Kidney glomerular epithelial cell (primary cell): ENCODE measurements around the gene TET3.

Experiments used
- DNase-seq: peaks from one replicate; lab custom pipeline; 2025; lab: John Stamatoyannopoulos, UW

Gene TET3

DNA sequence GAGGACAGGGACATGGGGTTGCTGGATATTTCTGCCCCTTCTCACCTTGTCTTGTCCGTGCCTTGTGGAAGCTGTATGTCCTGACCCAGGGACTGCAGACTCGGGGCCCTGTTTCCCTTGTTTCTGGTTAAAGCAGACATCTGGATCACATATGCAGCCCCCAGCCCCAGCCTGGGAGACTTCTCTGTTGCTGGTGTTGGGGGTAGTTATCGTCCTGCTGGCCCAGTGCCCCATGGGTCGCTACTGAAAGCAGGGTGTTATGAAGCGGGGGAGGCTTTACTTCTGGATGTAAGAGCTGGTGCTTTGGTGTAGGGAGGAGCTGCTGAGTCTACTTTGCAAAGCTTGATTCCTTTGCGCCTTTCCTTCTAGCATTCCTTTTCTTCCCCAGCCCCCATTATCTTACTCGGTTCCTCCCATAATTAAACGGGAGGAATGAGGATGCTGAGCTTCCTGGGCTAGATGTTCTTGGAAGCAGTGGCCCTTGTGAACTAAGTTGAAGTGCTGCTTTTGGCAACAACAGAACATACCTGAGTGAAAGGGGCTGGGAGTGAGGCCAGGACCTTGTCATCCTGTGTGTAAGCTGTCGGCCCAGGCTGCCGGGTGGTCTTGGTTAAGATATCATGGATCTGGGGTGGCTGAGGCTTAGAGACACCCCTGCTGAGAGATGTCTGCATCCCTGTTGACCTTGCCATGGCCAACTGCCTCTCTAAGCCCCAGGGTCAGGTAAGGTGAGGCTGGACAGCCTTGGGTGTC lies 3.4 kb downstream of the TET3 start:
- DNase-seq: no peak

DNA sequence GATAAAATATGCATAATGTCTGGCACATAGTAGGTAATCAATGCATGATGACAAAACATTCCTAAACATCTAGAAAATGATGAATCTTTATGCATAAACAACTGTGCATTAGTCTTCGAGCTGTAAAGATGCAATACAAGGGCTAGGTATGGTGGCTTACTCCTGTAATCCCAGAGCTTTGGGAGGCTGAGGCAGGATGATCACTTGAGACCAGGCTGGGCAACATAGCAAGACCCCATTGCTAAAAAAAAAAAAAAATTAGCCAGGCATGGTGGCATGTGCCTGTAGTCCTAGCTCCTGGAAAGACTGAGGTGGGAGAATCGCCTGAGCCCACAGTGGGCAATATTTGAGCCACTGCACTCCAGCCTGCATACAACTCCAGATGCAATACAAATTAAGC lies 5.3 kb downstream of the TET3 start:
- no peak for DNase-seq

DNA sequence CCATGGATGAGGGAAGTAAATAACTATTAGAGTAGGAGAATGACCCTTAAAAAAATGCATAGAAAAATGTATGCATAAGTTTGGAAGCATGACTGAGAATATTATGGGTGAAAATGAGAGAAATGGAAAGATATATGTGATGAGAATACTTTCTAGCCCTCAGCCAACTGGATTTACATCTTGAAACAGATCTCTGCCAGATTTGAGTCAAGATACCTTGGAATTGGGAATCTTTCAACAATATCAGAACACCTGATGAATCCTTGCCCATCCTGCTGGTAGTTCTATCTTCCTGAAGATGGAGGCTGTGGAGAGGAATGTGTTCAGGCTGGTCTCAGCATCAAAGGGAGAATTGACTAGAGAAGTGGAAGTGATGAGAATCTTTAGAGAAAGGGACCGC lies 5.8 kb downstream of the TET3 start:
- no peak for DNase-seq

DNA sequence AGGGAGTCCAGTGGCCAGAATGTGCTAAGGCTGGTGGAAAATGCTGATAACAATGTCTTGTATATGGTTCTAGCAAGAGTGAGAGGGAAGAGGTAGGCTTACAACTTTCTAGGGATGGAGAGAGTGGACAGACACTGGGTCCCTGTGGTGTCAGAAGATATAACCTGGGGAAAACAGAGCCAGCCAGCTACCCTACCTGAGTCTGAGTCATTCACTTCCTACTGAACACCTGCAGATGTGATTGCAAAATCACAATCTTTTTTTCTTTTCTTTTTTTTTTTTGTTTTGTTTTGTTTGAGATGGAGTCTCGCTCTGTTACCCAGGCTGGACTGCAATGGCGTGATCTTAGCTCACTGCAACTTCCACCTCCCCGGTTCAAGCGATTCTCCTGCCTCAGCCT lies 7.3 kb downstream of the TET3 start:
- DNase-seq: no peak

DNA sequence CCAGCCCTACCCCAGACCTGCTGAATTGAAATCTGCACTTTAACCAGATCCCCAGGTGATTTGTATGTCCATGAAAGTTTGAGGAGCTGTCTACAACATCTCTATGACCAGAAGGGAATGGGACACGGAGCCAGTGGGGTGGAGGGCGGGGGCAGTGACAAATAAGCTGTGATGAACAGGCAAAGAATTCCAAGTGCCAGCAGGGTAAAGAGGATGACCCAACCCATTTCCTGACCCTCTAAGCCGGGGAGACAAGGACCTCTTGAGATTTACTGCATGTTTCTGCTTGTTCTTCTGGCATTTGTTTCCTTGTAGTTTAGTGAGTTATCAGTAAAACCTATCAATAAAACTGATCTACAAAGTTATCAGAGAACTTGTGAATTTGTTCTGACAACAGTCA lies 8.7 kb downstream of the TET3 start:
- DNase-seq: no peak

DNA sequence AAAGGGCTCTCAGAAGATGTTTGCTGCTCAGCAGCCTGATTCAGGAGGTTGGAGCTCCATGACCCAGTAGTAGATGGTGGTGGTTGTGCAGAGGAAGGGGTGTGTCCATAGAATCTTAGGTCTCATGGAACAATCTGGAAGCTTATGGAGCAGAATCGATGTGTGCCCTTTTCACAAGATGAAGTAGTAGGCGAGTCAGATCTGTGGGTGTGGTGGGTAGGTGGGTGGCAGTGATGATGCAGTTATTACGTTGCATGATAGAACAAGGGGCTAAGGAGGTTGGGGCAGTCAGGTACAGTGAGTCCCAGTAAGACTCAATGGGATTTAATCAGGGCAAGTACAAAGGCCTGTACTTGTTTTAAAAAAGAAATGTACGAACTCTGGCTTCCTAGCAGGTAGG lies 9.1 kb downstream of the TET3 start:
- DNase-seq: no peak

DNA sequence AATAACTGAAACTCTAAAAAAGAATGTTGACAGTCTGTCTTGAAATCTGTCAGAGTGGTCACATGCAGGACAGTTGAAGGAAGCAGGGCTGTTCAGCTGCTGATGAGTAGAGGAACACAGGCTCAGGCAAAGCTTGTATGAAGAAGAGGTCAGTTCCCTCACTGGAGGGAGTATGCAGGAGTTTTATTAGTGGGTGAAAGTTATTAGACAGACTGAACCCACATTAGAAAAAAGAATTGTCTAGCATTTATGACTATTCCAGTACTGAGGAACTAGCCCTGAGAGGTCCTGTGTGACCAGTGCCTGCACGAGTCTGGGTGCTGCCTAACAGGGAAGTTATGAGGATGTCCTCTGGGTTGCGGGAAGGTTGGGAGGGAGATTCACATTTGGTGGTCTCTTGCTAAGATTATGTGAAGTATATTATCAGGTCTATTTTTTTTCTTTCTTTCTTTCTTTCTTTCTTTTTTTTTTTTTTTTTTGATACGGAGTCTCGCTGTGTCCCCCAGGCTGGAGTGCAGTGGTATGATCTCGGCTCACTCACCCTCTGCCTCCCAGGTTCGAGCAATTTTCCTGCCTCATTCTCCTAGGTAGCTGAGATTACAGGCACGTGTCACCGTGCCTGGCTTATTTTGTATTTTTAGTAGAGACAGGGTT lies 9.6 kb downstream of the TET3 start:
- no peak for DNase-seq

DNA sequence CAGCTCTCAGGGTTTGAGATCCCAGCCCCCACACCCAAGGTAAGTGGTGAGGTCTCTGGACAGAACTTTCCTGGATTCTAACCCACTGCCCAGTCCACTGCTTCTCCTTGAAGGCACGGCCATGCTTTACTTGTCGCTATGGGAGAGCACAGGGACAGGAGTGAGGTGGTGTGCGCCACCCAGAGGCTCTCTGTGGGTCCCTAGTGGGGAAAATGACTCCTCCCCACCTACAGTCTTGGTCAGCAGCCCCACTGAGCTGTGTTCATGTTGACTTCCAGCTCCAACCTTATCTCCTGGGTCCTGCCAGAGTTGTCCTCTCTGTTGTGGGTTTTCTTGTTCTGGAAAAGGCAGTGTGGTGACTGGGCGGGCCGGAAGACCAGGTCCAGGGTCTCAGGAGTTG lies 11.1 kb downstream of the TET3 start:
- no peak for DNase-seq

DNA sequence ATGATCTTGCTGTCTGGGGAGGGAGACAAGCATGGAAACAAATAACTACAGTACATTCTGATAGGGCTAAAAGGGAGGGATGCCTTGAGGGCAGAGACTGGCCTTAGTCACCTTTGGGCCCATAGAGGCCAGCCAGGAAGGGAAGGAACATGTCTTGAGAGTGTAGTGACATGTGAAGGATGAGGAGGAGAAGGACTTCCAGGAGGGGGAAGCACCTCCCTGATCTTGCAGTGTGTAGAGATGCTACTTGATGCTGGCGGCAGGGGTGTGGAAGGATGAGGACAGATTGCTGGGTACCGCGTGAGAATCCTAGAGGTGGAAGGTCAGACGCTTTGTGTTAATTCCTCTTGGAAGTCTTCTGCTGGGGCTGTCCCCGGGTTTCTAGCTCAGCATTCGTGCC lies 13.1 kb downstream of the TET3 start:
- no peak for DNase-seq

DNA sequence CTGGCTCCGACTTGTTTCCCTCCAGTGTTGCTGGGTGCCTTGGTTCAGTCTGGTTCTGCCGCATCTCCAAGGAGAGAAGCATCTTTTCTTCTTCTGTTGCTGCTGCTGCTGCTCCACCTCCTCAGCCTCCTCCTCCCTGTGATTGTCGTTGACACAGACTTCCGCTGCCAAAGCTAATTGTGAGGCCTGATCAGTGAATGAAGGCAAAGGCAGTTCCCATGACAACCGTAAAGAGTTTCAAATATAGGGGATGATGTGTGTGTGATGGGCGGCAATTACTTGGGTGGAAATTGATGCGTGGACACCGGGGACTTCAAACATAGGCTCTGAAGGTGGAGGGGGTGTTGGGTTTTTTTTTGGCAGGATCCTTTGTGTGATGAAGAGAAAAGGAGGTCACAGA lies 13.7 kb downstream of the TET3 start:
- no peak for DNase-seq

DNA sequence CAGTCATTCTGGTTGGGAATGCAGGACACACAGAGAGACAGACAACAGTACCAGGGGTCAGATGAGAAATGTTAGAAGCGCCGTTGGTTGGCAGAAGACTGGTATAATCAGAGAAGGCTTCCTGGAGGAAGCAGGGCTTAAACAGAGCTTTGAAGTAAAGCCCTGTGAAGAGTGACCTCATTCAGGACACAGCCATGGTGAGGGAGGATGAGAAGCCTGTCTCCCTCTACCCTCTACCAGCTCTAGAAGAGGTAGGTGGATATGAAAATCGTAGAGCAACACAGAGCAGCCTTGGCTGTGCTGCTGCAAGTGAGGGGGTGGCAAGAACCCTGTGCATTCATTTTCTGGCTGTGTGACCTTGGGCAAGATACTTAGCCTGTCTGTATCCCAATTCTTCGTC lies 14.2 kb downstream of the TET3 start:
- DNase-seq: no peak

DNA sequence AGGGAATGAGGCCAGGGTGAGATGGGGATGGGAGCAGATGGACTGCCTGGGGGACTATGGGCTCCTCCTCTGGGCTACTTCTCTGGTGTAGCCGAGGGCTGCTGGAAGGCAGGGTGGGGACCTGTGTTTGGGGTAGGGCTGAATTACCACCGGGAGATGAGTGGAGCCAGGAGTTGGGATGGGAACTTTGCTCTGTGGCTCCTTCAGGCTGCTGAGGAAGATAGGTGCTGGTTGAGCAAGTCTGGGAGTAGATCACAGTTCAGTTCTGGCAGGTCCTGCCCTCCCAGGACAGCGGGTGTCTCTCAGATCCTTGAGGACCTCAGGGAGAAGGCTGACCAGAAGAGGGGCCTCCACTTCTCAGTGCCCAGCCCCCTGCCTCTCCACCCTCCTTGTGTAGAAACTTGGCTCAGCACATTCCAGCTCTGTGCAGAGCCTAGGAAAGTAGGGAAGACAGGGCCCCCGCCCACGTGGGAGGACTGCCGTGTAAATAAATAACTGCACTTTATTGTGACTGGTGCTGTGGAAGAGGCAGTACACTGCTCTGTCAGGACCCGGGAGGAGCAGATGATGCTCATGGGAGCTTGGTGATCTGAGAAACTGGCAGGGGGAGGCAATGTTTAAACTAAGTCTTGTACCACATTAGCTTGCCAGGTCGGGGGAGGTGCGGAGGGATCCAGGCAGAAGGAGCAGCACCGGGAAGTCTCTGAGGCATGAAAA lies 15.3 kb downstream of the TET3 start:
- peak; percentile 80 for DNase-seq

DNA sequence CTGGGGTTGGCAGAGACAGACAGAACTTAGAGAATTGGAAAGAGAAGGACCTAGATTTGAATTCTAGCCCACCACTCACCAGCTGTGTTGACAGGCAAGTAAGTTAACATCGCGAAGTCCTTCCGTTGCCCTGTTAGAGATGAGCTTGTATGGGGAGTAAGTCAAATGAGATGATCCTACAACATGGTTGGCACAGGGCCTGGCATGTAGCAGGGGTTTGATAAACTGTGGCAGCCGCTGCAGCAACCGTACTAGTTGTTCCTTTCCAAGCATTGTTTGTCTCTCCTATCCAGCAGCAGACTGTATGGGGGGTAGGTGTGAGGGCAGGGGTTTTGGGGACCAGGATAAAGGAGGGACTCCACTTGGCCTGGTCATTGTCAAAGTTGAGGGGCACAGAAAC lies 16.0 kb downstream of the TET3 start:
- no peak for DNase-seq

DNA sequence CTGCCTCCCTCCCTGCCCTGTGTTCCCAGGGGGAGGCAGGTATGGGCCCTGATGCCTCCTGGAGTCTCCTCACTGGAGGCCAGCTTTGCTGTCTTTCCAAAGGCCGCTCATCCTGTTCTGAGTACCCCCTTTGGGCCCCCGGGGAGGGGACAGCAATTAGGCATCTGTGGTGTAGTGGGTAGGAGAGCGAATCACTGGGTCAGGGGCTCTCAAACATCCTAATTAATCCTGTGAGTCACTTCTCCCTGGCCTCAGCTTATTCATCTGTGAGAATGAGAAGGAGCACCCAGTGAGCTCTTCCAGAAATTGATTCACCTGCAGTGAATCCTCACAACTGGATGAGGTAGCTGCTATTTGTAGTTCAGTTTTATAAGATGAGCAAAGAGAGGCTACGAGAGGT lies 16.4 kb downstream of the TET3 start:
- no peak for DNase-seq

DNA sequence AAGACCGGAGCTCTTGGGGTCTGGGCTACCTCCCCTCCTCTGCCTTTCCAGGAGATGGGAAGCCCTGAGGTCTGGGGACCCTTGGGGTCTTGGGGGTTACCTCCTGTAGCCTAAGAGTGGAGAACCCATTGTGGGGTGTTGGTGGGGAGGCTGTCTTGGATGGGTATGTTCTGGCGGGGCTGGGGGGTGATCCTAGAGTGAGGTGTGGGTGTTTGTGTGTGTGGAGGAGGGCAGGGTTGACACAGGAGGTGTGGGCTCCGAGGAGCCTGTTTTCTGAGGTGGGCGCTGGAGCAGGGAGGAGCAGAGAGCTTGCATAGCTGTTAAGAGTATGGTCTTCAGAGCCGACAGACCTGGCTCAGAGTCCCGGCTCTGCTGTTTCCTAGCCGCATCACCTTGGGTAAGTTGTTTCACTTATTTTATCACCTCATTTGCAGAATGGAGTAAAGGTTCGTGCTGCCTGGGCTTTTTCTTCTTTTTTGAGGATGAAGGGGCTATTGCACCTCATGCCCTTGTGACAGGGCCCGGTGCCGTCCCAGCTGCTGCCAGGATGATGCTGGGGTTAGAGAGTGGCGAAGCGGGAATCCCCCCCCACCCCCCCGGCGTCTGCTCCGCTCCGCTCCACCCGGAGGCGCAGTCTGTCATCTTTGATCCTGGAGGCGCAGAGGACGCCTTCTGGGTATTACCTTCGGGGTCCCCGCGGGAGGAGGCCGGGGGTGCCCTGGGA lies 17.2 kb downstream of the TET3 start:
- no peak for DNase-seq

DNA sequence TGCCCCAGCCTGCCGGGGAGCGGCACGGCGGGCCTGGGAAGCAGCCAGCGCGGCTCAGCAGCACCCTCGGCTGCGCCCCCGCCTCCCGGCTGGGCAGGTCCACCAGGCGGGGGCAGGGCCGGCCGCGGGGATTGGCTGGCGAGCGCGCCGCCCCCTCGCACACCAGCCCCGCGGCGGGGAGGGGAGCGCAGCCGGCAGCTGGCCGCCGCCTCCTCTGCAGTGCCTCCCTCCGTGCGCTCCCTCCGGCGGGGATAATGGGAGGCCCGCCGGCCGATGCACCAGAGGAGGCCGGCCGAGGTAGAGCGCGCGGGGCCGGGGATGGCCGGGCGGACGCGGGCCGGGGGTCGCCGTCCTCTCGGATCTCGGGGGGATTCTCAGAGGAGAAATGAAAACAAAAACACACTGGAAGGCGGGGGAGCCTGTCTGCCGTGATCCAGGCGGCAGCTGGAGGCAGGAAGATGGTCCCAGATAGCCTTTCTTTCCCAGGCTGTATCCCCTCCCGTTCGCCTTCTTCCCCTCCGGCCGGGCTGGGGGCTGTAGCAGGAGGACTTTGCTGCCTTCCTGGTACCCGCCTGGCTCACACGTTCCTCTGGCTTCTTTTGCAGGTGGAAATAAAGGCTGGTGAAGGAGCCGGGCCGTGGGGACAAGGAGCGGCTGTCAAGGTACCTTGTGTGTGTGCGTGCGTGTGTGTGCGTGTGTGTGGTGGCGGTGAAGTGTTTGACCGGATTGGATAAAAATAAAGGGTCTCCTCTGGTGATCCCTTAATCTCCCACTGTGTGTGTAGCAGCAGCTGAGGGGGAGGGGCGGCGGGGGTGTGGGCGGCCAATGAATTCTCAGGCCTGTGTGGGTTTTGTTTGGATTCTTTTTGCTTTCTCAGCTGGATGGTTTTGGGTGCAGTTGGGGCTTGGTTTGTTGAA lies 18.1 kb downstream of the TET3 start:
- peak; percentile 63 for DNase-seq

DNA sequence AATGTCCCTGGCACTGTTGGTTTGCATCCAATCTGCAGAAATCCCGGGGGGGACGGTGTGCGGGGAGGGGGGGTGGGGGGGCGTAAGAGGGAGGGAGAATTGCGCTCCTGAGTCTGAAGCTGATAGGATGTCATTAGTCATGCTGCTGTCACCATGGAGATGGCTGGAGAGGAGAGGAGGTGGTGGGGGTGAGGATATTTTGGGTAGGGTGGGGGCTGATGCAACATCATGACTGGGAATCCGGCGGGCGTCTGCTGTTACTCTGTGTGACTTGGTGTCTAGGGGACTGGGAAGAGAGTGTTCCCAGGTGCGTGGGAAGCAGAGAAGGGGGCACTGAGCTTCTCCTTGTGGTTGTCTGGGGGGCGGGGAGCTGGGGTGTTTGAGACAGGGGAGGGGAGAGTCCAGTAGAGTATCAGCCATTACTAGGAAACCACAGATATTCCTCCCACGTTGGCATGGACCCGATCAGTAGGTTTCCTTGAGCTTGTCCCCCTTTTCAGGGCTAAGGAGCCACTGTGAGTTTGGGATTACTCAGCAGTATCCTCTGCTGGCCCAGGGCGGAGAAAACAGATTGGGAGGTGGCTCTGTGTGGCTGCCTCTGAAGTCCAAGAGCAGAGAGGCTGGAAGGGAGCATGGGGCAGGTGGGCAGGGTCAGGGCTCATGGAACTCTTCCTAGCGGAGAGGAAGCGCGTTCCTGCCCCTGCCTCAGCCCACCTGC lies 18.9 kb downstream of the TET3 start:
- DNase-seq: peak; percentile 32

DNA sequence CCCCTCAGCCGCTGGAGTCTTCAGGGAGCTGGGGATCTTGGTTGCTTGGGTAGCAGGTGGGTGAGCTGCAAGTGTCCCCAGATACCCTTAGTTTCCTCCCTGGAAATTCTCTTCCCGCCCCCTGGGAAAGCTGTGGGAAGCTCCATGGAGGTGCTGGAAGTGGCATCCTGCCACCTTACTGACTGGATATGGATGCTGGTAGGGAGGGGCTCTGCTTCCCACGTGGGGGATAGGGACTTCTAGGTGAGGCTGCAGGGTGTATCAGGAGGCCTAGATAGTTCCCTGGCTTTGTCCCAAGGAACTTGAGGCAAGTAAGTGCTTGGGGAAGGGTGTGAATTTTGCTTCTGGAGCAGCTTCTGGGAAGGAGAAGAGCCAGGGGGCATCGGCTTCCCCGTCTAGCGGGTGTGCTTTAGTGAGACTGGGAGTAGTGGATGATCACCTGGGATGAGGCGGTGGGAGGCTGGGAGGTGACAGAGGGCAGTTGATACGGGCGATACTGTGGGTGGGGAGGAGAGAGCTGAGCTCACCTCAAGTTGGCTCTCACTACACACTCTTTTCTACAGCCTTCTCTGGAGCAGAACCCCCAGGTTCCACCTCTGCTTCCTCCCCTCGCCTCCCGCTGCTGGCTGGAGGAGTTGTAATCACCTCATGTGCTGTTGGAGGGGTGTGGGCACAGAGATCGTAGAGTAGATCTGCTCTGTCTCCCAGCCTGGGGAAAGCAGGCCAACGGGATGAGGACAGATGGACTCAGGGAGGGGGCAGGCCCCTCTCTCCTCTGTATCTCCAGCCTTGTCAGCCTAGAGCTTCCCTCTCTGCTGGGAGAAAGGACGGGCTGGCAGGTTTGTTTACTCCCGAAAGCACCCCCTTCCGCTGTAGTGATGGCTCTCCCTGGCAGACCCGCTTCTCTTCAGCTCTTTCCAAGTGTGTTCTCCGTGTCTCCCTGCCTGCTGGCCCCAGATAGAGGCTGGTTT lies 19.8 kb downstream of the TET3 start:
- no peak for DNase-seq

DNA sequence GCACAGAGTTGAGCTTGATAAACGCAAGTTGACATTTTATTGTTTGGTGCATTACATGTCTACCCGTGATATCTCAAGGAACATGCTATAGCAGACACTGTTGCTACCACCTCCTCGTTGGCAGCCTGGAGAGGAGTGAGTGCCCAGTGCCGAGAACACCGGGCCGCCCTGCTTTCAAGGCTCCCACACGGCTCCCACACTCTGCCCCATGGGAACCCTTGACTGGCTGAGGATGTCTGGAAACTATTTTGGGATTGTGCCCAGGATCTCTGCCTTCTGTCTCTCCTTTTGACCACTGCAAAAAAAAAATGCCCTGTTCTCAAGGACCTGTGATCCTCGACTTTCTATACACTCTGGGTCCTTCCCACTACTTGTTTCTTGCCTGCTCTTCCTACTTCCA lies 21.1 kb downstream of the TET3 start:
- DNase-seq: no peak

DNA sequence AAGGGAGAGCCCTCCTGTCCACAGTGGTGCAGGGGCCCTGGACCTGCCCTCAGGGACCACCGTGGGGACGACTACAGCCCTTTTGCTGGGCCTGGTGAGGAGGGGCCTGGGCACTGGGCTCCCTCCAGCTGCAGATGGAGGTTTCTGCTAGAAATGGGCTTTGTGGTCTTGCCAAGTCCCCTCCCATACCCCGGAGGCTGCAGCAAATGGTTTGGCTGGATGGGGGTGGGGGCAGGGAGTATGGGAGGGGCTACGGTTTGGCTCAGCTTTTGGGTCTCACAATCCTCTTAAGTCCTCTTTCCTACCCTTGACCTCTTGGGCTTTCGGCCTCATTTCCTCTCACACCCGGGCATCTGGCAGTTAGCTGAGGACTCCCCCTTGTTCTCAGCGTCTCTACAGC lies 21.7 kb downstream of the TET3 start:
- no peak for DNase-seq
